Esophagus squamous epithelium (tissue), 5 donors: ENCODE data around the gene RASL11A. TPM values are rescaled to one million over a fixed set of nuclear protein-coding genes. Genes with fewer than 3 reads are reported as not detected.

Experiments
- DNase-seq: peaks from one replicate; lab custom pipeline; 2025; lab: John Stamatoyannopoulos, UW
- H3K27ac ChIP-seq, 4 donors: fragments of 200-600 bp; sonication (generic); one replicate each; pipeline ENCODE4 v1.5.1; 2016 to 2019; ENCODE audit warnings: mild to moderate bottlenecking in 1 of 4
- H3K27me3 ChIP-seq, 4 donors: fragments of 200-600 bp; sonication (generic); 1 replicate in 3 of 4; 2 replicates in 1 of 4; pipeline versions ENCODE4 v1.5.1 to v1.6.0; 2017 to 2021; ENCODE audit warnings: antibody characterized with exemption in 1 of 4
- H3K36me3 ChIP-seq, 3 donors: fragments of 200-600 bp; sonication (generic); one replicate each; pipeline ENCODE4 v1.5.1; 2016 to 2019
- H3K4me1 ChIP-seq, 3 donors: fragments of 200-600 bp; sonication (generic); one replicate each; pipeline ENCODE4 v1.5.1; 2017 to 2019
- H3K4me3 ChIP-seq, 4 donors: fragments of 200-600 bp; sonication (generic); 1 replicate in 3 of 4; 2 replicates in 1 of 4; pipeline ENCODE4 v1.5.1; 2016 to 2019; ENCODE audit warnings: mild to moderate bottlenecking in 2 of 4, moderate library complexity in 1 of 4
- H3K9me3 ChIP-seq, 3 donors: fragments of 200-600 bp; sonication (generic); one replicate each; pipeline ENCODE4 v1.5.1; 2016 to 2019
- CTCF ChIP-seq, 6 experiments: fragments of 450-650 bp in 4 of 6; fragments of 200-600 bp in 2 of 6; sonication (generic) in 2 of 6; IDR thresholded peaks; one replicate each; pipeline ENCODE4 v1.5.1; 2016 to 2019; ENCODE audit warnings: antibody characterized with exemption in 6 of 6, mild to moderate bottlenecking in 4 of 6, moderate library complexity in 4 of 6
- POLR2A ChIP-seq, 4 donors: fragments of 450-650 bp; IDR thresholded peaks; one replicate each; pipeline ENCODE4 v1.6.1; 2017; ENCODE audit warnings: antibody characterized with exemption in 4 of 4, mild to moderate bottlenecking in 4 of 4, moderate library complexity in 3 of 4
- WGBS, 2 donors: methylation state at CpG; one replicate each; pipeline ENCODE4 v1.1.5; 2018; 5-methylcytosine and 5-hydroxymethylcytosine counted together
- intact Hi-C: fragments of 100-400 bp; cut with DNase I; formaldehyde crosslinking; loops from one replicate; pipeline ENCODE4 v1.15.0; 2022
- total RNA-seq, 4 donors: library from RNA; depleted of rRNA; stranded (reverse); fragments of >200 nt; gene quantifications; one replicate each; pipeline ENCODE4 v1.1.0, GENCODE V29; 2016
- donor health status: DM: yes; HTN: yes; CAD: no.

The RASL11A gene
- total RNA-seq, 4 donors from 2014 or later: 4.4 to 34.1 (median 21.9) TPM

GRCh38 chr13:27280009-27280656 lies 9.5 kb downstream of the RASL11A start:
- H3K36me3 ChIP-seq: no peaks in the 10 kb centered on the region
- intact Hi-C loops: loop anchor here (10.0 kb wide), 1 partner anchor 75 kb away; no protein-coding TSS in a partner anchor
- H3K4me3 ChIP-seq: no peak overlapping the region
- DNase-seq: no peak
- WGBS, 2 donors: 52 to 66% methylated on average over 3 to 5 of the region's 5 CpGs
- H3K9me3 ChIP-seq: no peaks in the 10 kb centered on the region
- TF ChIP-seq CTCF (IDR thresholded peaks at IDR 0.05): no peak
- no peak for TF ChIP-seq POLR2A (IDR thresholded peaks at IDR 0.05)
- no peaks in the 10 kb centered on the region for H3K27me3 ChIP-seq
- H3K4me1 ChIP-seq: peaks cover 0 to 10% (median 0%) of the 10 kb centered on the region in 3 donors
- H3K27ac ChIP-seq: no peak overlapping the region

GRCh38 chr13:27280841-27281240 lies 10.2 kb downstream of the RASL11A start:
- WGBS, 2 donors: 50 to 78% methylated on average over 1 to 3 of the region's 4 CpGs
- H3K9me3 ChIP-seq: no peaks in the 10 kb centered on the region
- no peaks in the 10 kb centered on the region for H3K27me3 ChIP-seq
- H3K4me3 ChIP-seq: no peak overlapping the region
- peaks cover 0 to 3% (median 0%) of the 10 kb centered on the region in 3 donors for H3K4me1 ChIP-seq
- DNase-seq: no peak
- H3K27ac ChIP-seq: no peak overlapping the region
- TF ChIP-seq POLR2A (IDR thresholded peaks at IDR 0.05): no peak
- no peak for TF ChIP-seq CTCF (IDR thresholded peaks at IDR 0.05)
- no peaks in the 10 kb centered on the region for H3K36me3 ChIP-seq
- intact Hi-C loops: loop anchor here (10.0 kb wide), 1 partner anchor 74 kb away; no protein-coding TSS in a partner anchor

GRCh38 chr13:27281420-27281819 lies 10.8 kb downstream of the RASL11A start:
- TF ChIP-seq CTCF (IDR thresholded peaks at IDR 0.05): no peak
- TF ChIP-seq POLR2A (IDR thresholded peaks at IDR 0.05): no peak
- Histone ChIP-seq H3K4me1 (no peaks in the 10 kb centered on the region), H3K27me3 (no peaks in the 10 kb centered on the region), H3K4me3 (no peak overlapping the region), H3K27ac (no peak overlapping the region), H3K9me3 (no peaks in the 10 kb centered on the region), H3K36me3 (no peaks in the 10 kb centered on the region)
- intact Hi-C loops: loop anchor here (10.0 kb wide), 1 partner anchor 73 kb away; no protein-coding TSS in a partner anchor
- DNase-seq: no peak
- WGBS, 2 donors: 74 to 78% methylated on average over 1 of the region's 1 CpG

- 71 to 84% methylated on average over 4 of the region's 4 CpGs for WGBS, 2 donors
- intact Hi-C loops: loop anchor here (10.0 kb wide), 1 partner anchor 71 kb away; no protein-coding TSS in a partner anchor
- DNase-seq: no peak
- Histone ChIP-seq H3K27me3 (no peaks in the 10 kb centered on the region), H3K27ac (no peak overlapping the region), H3K36me3 (no peaks in the 10 kb centered on the region), H3K4me3 (no peak overlapping the region), H3K9me3 (no peaks in the 10 kb centered on the region), H3K4me1 (no peaks in the 10 kb centered on the region)
- TF ChIP-seq CTCF (IDR thresholded peaks at IDR 0.05) (peak in 3 of 6 experiments; percentile 12 to 29 (median 18)), POLR2A (IDR thresholded peaks at IDR 0.05) (no peak)
Observed at GRCh38 chr13:27283906-27284493, 13.4 kb downstream of the RASL11A start.

- Histone ChIP-seq H3K9me3 (no peaks in the 10 kb centered on the region), H3K4me3 (no peak overlapping the region), H3K27ac (no peak overlapping the region), H3K36me3 (no peaks in the 10 kb centered on the region), H3K27me3 (peaks cover 0 to 1% (median 0%) of the 10 kb centered on the region in 4 donors), H3K4me1 (no peaks in the 10 kb centered on the region)
- intact Hi-C loops: loop anchor here (10.0 kb wide), 1 partner anchor 66 kb away; no protein-coding TSS in a partner anchor
- no peak for DNase-seq
- TF ChIP-seq CTCF (IDR thresholded peaks at IDR 0.05) (no peak), POLR2A (IDR thresholded peaks at IDR 0.05) (no peak)
- 55 to 89% methylated on average over 1 to 4 of the region's 4 CpGs for WGBS, 2 donors
Observed at GRCh38 chr13:27288392-27288791, 17.8 kb downstream of the RASL11A start.
